Measurements from ENCODE around the gene SUGT1.

GRCh38 chr13:52737965-52738364, 85.3 kb downstream of the SUGT1 start:
- TF ChIP-seq CTCF (conservative IDR thresholded peaks at IDR 0.05; ENCODE audit: low read length) = no peak
- TF ChIP-seq EZH2phosphoT487 (IDR thresholded peaks at IDR 0.05; ENCODE audit: borderline replicate concordance) = no peak

Measured in Loucy (cell line).